WTC11 (cell line): ENCODE results near the gene OAS1. TPM values are rescaled to one million over a fixed set of nuclear protein-coding genes. Genes with fewer than 3 reads are reported as not detected.
A peak's percentile ranks its signal among the peaks of the same experiment; 100 is the strongest.

Experiments
- ATAC-seq: fragments of 200-7000 bp; cut with Tn5 transposase; 2 replicates; pipeline ENCODE4 v1.10.0; 2021; ENCODE audit warnings: mild to moderate bottlenecking, moderate library complexity
- CTCF ChIA-PET: fragments of 300-600 bp; sonication (Branson Sonifier 250); formaldehyde crosslinking; loops from one replicate; lab custom pipeline; 2021; ENCODE audit warnings: antibody characterized with exemption; lab: Charles Lee
- POLR2A ChIA-PET: fragments of 350-600 bp; sonication (Branson Sonifier 250); formaldehyde crosslinking; loops from one replicate; lab custom pipeline; 2021; ENCODE audit warnings: antibody characterized with exemption; lab: Charles Lee
- DNase-seq: peaks from one replicate; pipeline ENCODE4 v3.0.0; 2021; ENCODE audit warnings: low spot score
- H3K27ac Mint-ChIP-seq: 2 replicates; pipeline ENCODE4 v1.8.0; 2021; ENCODE audit warnings: mixed read lengths
- H3K27me3 Mint-ChIP-seq: 2 replicates; pipeline ENCODE4 v1.8.0; 2021; ENCODE audit warnings: low read depth, mild to moderate bottlenecking, moderate library complexity, mixed read lengths
- H3K36me3 Mint-ChIP-seq: 2 replicates; pipeline ENCODE4 v1.8.0; 2021; ENCODE audit warnings: mixed read lengths
- H3K4me1 Mint-ChIP-seq: 2 replicates; pipeline ENCODE4 v1.8.0; 2022; ENCODE audit warnings: mixed read lengths
- H3K4me3 Mint-ChIP-seq: 2 replicates; pipeline ENCODE4 v1.8.0; 2021; ENCODE audit warnings: mild to moderate bottlenecking, moderate library complexity, mixed read lengths
- H3K9me3 Mint-ChIP-seq: 2 replicates; pipeline ENCODE4 v1.8.0; 2021; ENCODE audit warnings: mixed read lengths
- ATF6 ChIP-seq: sonication (generic); formaldehyde crosslinking; IDR thresholded peaks from 2 replicates; pipeline ENCODE4 v1.8.1; 2023; ENCODE audit warnings: mild to moderate bottlenecking, missing genetic modification reagents
- CREB1 ChIP-seq: sonication (generic); formaldehyde crosslinking; IDR thresholded peaks from 2 replicates; pipeline ENCODE4 v1.8.0; 2023; ENCODE audit warnings: mild to moderate bottlenecking, missing genetic modification reagents
- E2F1 ChIP-seq: sonication (generic); formaldehyde crosslinking; IDR thresholded peaks from 2 replicates; pipeline ENCODE4 v1.8.0; 2022; ENCODE audit warnings: mild to moderate bottlenecking, missing genetic modification reagents
- GRHL2 ChIP-seq: fragments of 250-450 bp; sonication (Bioruptor Pico); IDR thresholded peaks from 2 replicates; pipeline ENCODE4 v1.8.0; 2022; ENCODE audit warnings: mild to moderate bottlenecking, moderate library complexity; ENCODE audit not compliant: insufficient replicate concordance, severe bottlenecking
- GTF2I ChIP-seq: fragments of 250-450 bp; sonication (Bioruptor Pico); conservative IDR thresholded peaks from 2 replicates; pipeline ENCODE4 v1.4.0; 2021; ENCODE audit warnings: mild to moderate bottlenecking
- JAZF1 ChIP-seq: fragments of 250-450 bp; sonication (Bioruptor Pico); IDR thresholded peaks from 2 replicates; pipeline ENCODE4 v1.9.0; 2021; ENCODE audit warnings: moderate library complexity, mild to moderate bottlenecking, inconsistent platforms
- MYBL2 ChIP-seq: sonication (generic); formaldehyde crosslinking; IDR thresholded peaks from 2 replicates; pipeline ENCODE4 v1.8.1; 2023; ENCODE audit warnings: mild to moderate bottlenecking, moderate library complexity, missing genetic modification reagents
- NFE2L1 ChIP-seq: sonication (generic); formaldehyde crosslinking; IDR thresholded peaks from 2 replicates; pipeline ENCODE4 v1.8.1; 2023; ENCODE audit warnings: missing genetic modification reagents
- NFYB ChIP-seq: sonication (generic); formaldehyde crosslinking; conservative IDR thresholded peaks from 2 replicates; pipeline ENCODE4 v1.8.0; 2022; ENCODE audit warnings: low read depth, missing genetic modification reagents
- NR3C1 ChIP-seq: sonication (generic); formaldehyde crosslinking; conservative IDR thresholded peaks from 2 replicates; pipeline ENCODE4 v1.8.1; 2023; ENCODE audit warnings: low read depth, mild to moderate bottlenecking, missing genetic modification reagents
- PREB ChIP-seq: sonication (generic); formaldehyde crosslinking; IDR thresholded peaks from 2 replicates; pipeline ENCODE4 v1.8.1; 2022; ENCODE audit warnings: mild to moderate bottlenecking, missing genetic modification reagents, moderate library complexity, borderline replicate concordance
- PRRX2 ChIP-seq: fragments of 250-450 bp; sonication (Bioruptor Pico); IDR thresholded peaks from 2 replicates; pipeline ENCODE4 v1.8.0; 2021; ENCODE audit warnings: mild to moderate bottlenecking
- STAT6 ChIP-seq: sonication (generic); formaldehyde crosslinking; conservative IDR thresholded peaks from 2 replicates; pipeline ENCODE4 v1.8.1; 2023; ENCODE audit warnings: mild to moderate bottlenecking, low read depth, missing genetic modification reagents, moderate library complexity
- TEAD4 ChIP-seq: sonication (generic); formaldehyde crosslinking; IDR thresholded peaks from 2 replicates; pipeline ENCODE4 v1.8.0; 2022; ENCODE audit warnings: mild to moderate bottlenecking, missing genetic modification reagents
- USF1 ChIP-seq: sonication (generic); formaldehyde crosslinking; IDR thresholded peaks from 2 replicates; pipeline ENCODE4 v1.8.0; 2022; ENCODE audit warnings: mild to moderate bottlenecking, missing genetic modification reagents
- ZBTB21 ChIP-seq: sonication (generic); formaldehyde crosslinking; IDR thresholded peaks from 2 replicates; pipeline ENCODE4 v1.8.1; 2023; ENCODE audit warnings: mild to moderate bottlenecking, missing genetic modification reagents, borderline replicate concordance
- ZMAT4 ChIP-seq: fragments of 250-450 bp; sonication (Bioruptor Pico); IDR thresholded peaks from 2 replicates; pipeline ENCODE4 v1.9.0; 2021; ENCODE audit warnings: mild to moderate bottlenecking
- ZNF121 ChIP-seq: sonication (generic); formaldehyde crosslinking; IDR thresholded peaks from 2 replicates; pipeline ENCODE4 v1.8.0; 2023; ENCODE audit warnings: missing genetic modification reagents
- ZNF232 ChIP-seq: sonication (generic); formaldehyde crosslinking; IDR thresholded peaks from 2 replicates; pipeline ENCODE4 v1.8.0; 2022; ENCODE audit warnings: mild to moderate bottlenecking, missing genetic modification reagents
- ZNF281 ChIP-seq: sonication (generic); formaldehyde crosslinking; IDR thresholded peaks from 2 replicates; pipeline ENCODE4 v1.8.0; 2023; ENCODE audit warnings: mild to moderate bottlenecking, missing genetic modification reagents
- total RNA-seq: library from RNA; stranded (reverse); gene quantifications from 3 replicates; pipeline ENCODE4 v1.2.3, GENCODE V29; 2021

The OAS1 gene
- total RNA-seq, 1 experiment from 2014 or later, result 0.24 TPM

GRCh38 chr12:112932485-112933128, 25.8 kb downstream of the OAS1 start:
- Mint-ChIP-seq H3K27me3 (peaks cover 9% of the 10 kb centered on the region), H3K9me3 (peaks cover 10% of the 10 kb centered on the region), H3K36me3 (peaks cover 3% of the 10 kb centered on the region), H3K4me3 (no peak overlapping the region), H3K27ac (no peak overlapping the region), H3K4me1 (peaks cover 9% of the 10 kb centered on the region)
- ATAC-seq (peak; percentile 86), DNase-seq (no peak)
- POLR2A ChIA-PET, result no interaction called here
- CTCF ChIA-PET, result interaction anchor here (1.0 to 1.4 kb wide), 3 partner anchors 32 to 155 kb away, joined by 3 to 7 read pairs (median 4); no protein-coding TSS in a partner anchor
- no peak for TF ChIP-seq ZMAT4
- peak; percentile 93 for TF ChIP-seq GTF2I

GRCh38 chr12:112933129-112933505, 26.4 kb downstream of the OAS1 start:
- Mint-ChIP-seq H3K9me3 (peaks cover 5% of the 10 kb centered on the region), H3K27me3 (peaks cover 9% of the 10 kb centered on the region), H3K27ac (no peak overlapping the region), H3K4me1 (peaks cover 13% of the 10 kb centered on the region), H3K4me3 (no peak overlapping the region), H3K36me3 (no peaks in the 10 kb centered on the region)
- TF ChIP-seq ZBTB21 (CRISPR knock-in tag), result no peak
- TF ChIP-seq NFYB (CRISPR knock-in tag), result no peak
- no peak for TF ChIP-seq STAT6 (CRISPR knock-in tag)
- TF ChIP-seq PREB (CRISPR knock-in tag), result no peak
- no peak for TF ChIP-seq NR3C1 (CRISPR knock-in tag)
- no peak for TF ChIP-seq ATF6 (CRISPR knock-in tag)
- no peak for TF ChIP-seq NFE2L1 (CRISPR knock-in tag)
- TF ChIP-seq GRHL2 (CRISPR knock-in tag), result no peak
- TF ChIP-seq USF1 (CRISPR knock-in tag), result no peak
- no peak for TF ChIP-seq JAZF1
- TF ChIP-seq E2F1, result no peak
- TF ChIP-seq ZNF121 (CRISPR knock-in tag), result no peak
- no peak for TF ChIP-seq MYBL2
- TF ChIP-seq PRRX2 (CRISPR knock-in tag), result no peak
- TF ChIP-seq ZNF232 (CRISPR knock-in tag), result no peak
- no peak for TF ChIP-seq ZMAT4
- TF ChIP-seq ZNF281 (CRISPR knock-in tag), result no peak
- TF ChIP-seq CREB1 (CRISPR knock-in tag), result no peak
- TF ChIP-seq TEAD4 (CRISPR knock-in tag), result no peak
- ATAC-seq (no peak), DNase-seq (no peak)
- ChIA-PET POLR2A (no interaction called here), CTCF (interaction anchor here (1.0 to 1.4 kb wide), 3 partner anchors 33 to 155 kb away, joined by 3 to 7 read pairs (median 4); no protein-coding TSS in a partner anchor)
